HG02763 (cell line): Measurements from ENCODE around the gene UBQLN4.

Experiments
- ATAC-seq: cut with Tn5 transposase; IDR thresholded peaks from one replicate; pipeline ENCODE4 v1.9.1; 2021; ENCODE audit warnings: mild to moderate bottlenecking, moderate library complexity; ENCODE audit not compliant: unreplicated experiment

The UBQLN4 gene

DNA sequence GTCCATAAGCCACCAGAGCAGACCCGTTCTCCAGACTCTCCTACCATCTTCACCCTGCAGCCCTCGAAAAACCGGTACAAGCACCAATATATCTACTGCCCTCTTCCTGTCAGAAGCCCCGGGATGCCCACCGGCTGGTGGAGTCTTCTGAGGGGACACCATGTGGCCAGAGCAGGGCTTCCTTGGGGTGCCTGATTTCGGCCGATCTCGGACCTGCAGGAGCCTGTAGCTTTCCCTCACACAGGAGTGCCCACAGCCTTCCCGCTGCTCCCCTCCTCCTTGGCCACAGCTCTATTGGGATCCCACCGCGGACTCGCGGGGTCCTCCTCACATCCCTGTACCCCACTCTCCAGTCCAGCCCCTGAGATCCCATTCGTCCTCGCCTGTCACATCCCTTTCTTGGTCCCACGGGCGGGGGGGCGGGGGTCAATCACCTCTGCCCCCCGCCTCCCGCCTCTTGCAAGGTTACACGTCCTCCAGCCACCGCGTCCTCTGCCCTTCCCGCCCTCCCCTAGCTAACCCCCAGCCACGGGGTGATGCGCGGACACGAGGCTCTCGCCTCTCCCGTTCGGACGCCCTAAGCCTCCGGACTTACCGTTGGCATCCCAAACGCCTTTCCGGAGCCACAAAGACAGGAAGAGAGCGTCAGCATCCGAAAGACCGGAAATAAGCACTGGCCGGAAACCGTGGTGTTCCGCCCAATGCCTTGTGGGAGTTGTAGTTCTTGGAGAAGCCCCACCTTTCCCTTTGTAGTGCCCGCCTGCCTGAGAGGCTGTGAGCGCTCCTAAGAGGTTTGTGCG, 33.1 kb downstream of the UBQLN4 start, which contains the start of gene SSR2:
Gene SSR2 (minus strand): TSS at position 659 of the 800 bp plus-strand sequence. CDS start 784 bp downstream, outside the sequence.
- peak; percentile 93 for ATAC-seq

DNA sequence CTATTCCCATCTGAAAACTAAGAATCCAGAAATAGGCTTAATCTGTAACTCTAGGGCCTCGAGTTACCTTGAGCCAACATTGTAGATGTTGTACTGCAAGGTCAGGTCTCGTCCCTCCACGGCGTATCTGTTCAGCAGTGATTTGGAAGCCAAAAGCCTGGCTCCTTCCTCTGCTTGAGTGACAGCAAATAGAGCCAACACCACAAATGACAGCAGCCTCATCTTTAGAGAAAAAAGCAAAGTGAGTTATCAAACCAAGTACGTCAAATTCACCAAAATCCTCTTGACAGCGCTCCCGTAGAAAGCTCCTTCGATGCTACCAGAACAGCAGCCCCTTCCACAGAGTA, 33.7 kb downstream of the UBQLN4 start:
- ATAC-seq: no peak

DNA sequence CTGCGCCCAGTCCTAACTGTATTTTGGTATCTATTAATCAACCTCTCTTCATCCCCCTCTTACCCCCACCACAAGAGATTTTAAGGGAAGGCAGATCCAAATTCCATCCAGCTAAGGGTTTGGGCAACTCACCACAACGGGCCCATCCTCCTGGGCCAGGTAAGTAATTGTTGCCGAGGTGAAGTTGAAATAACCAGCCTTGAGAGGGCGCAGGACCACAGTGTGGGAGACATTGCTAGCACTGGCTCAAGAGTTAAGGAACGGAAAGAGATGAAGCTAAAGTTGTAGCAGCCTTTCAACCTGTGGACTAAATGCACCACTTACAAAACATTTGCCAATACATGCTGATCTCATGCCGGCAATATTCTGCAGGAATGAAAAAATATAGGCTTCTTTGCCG, 38.8 kb downstream of the UBQLN4 start:
- ATAC-seq: no peak

DNA sequence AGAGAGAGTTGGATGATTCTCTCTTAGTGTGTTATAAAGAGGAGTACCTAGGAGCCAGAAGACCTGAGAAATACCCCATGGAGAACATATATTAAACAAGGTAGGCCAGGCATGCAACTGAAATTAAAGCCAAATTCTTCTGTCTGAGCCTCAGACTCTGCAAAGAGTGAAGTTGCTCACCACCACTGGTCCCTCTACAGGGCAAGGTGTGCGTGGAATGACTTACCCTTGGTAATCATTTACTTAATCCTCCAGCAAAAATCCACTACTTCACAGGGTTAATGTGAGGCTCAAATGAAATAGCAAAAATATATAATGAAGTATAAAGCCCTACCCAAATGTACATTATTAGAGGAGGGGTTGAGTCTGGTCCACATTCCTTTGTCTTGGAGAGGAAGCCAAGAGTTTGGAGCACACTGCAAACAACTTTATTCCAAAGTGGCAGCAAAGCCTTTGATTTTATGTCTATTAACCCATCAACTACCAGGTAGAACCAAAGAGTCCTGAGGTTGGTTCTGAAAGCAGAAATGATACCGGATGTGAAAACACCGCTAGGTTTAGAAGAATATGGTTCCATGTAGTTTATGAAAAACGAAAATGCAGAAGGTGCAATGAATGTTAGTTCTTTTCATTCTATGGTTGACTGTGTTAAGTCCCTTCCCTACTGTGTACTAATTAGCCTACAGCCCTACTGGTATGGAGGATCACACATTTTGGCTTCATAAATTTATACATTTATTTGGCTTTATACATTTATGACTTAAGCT, 41.4 kb downstream of the UBQLN4 start:
- ATAC-seq: peak; percentile 69

DNA sequence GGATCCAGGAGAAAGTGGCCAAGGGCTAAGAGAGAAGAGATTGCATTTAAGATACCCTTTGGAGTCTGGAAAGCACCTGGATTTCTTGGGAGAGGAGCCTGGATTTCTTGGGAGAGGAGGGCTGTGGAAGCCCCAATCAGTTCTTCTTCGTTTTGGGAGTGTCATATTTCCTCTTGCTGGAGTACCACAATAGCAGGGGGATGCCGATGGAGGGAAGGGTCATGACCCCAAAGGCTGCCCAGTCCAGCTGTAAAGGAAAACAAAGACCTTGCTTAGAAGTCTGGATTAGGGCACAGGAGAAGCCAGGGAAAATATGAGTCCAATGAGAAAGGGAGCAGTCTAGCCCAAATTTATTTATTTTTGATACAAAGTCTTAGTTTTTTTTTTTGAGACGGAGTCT, 44.2 kb downstream of the UBQLN4 start:
- no peak for ATAC-seq

DNA sequence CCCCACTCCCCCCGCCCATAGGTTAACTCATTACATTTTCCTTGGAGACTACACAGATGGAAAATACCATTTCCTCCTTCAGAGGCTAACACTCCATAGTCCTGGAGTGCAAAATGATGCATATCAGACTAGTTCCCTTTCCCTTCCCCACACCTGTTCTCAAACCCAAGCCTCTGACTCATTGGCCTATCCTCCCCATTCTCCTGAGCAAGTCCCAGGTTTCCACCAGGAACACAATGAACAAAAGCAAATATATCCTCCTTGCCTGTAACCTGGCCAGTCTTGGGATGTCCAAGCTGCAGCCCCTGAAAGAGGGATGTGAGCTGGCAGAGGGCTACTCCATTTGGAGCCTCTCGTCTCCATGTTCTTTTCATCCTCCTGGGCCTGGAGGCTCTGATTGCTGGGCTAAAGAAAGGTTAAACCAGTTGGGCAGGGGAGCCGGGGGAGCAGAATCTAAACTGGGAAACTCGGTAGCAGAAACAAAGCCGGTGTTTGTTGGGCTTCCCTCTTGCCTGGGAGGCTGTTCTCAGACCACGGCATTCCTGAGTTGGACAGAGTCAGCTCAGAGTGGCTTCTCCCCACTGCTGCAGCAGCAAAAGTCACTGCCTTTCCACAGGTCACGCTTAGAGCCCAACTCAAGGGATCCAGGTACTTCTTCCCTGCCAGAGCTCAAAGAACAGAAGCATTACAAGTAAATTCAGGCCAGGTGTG, 46.8 kb downstream of the UBQLN4 start:
- no peak for ATAC-seq

DNA sequence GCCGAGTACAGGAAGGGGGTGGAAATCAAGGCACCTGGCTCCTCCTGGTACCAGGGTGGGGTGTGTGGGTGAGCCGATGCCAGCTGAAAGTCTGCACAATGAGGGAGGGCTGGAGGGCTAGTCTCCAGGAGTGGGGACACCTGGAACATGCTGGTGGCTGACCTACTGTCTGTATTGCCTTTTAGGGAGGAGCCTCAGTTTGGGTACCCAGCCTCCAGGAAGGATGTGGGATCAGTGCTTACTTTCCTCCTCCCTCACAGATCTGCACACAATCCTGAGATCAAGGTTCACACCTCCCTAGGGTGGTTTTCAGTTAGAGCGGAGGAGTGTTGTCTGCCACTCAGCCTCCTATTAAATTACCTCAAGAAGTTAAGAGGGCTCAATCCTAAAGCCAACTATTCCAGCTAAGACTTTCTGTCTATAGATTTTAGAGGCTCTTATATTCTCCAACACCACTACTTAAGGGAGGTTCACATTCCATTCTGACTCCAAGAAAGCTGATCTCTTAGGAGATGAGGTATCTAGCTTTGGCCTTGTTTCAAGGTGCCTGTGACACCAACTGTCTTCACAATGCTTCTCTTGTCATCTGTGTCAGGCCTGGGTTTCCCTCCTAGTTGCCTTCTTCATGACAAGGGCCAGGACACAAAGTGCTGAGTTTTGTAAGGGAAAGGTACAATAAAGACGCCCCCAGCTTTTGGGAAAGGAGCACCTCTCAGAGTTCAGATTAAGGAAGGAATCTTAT, 48.6 kb downstream of the UBQLN4 start:
- ATAC-seq: no peak

DNA sequence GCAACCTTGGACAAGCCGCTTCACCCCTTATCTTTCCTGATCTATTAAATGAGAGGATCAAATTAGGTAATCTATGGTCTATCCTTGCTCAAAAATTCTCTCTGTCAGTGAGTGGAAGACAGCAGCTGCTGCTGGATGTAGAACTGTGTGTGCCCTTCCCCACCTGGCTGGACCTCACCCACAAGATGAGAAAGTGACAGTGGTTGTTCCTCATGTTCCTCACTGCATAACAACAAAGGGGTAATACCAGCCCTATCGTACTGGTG, 49.7 kb downstream of the UBQLN4 start:
- ATAC-seq: no peak

DNA sequence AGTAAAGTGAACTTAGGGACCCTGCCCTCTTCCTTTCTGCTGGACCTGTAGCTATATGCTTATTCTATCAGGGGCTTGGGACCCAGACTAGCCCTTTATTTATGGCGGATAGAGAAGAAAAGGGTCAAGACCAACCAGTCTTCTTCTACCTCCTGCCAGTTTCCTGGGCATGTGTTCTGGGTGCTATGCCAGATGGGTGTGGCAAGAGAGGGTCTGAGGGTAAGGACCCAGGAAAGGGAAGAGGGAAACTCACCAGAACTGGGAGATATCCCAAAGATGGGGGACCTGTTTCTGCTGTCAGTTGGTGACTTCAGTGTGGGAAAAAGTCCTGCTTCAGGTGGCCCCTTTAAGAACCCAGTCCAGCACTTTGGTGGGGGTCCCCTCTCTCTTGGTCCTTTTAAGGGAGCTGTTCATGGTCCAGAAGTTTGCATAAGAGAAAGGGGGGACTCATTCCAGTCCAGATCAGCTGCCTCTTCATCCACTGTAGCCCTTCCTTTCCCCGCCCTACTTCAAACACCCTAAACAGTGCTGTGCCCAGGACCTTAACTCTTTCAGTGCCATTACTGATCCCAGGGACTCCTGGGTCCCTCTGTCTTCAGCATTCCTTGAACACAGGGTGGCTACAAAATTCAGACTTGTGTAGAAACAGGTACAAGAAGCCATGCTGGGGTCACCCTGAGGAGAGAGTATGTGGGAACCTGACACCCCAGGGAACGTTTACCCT, 51.2 kb downstream of the UBQLN4 start:
- no peak for ATAC-seq

DNA sequence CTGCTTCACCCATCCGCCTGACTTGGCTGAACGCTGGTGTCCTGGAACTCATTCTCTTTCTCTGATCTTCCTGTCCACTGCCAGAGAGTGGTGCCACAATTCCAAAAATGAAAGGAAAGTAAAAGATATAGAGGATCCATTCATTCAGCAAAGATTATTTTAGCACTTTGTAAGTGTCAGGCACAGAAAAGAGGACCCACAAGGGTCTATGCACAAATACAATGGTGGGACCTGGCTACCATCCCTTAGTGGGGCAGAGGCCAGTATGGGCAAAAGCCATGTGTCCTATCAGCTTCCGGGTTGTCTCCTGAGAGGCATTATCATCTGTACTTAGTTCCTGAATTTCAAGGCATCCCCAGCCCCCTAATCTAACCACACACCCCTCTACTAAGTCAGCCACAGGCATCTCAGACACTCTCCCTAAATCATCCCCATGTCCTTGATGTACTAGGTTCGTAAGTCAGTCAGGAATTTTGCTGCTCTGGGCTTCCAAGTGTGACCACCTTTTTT, 51.9 kb downstream of the UBQLN4 start:
- ATAC-seq: no peak

DNA sequence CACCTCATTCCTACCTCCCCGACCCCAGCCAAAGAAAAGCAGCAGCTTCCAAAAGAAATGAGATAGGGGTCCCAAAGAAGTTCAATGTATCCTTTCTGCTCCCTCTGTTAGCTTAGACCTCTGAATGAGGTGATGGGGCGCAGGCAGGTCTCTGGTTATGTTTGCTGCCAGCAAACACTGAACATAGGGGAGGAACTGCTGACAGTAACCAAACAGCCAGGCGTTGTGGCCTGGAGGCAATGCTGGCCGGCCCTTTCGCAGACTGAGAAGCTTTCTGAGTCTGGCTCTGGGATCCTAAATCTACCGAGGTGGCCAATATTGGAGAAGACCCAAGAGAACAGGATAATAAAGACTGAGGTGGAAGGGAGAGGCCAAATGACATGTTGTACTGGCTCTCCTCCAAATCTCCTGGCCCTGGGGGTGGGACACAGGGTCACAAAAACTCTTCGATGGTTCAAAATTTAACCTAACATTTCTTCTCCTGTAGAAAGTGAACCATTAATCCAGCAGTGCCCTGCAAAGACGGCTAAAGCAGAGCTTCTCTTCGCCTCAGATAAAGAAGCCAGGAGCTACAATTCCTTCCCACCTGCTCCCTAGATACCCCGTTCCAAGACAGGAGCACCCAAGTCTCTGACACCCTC, 52.5 kb downstream of the UBQLN4 start:
- no peak for ATAC-seq

DNA sequence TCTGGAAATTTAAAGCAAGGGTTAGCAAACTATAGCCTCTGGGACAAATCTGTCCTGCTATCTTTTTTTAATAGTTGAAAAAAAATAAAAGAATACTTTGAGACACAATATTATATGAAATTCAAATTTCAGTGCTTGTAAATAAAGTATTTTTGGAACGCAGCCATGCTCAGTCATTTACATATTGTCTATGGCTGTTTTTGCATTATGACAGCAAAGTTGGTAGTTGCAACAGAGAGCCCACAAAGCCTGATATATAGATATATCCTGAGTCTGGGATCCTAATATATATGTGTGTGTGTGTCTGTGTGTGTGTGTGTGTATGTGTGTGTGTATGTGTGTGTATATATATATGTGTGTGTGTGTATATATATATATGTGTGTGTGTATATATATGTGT, 53.6 kb downstream of the UBQLN4 start:
- no peak for ATAC-seq

DNA sequence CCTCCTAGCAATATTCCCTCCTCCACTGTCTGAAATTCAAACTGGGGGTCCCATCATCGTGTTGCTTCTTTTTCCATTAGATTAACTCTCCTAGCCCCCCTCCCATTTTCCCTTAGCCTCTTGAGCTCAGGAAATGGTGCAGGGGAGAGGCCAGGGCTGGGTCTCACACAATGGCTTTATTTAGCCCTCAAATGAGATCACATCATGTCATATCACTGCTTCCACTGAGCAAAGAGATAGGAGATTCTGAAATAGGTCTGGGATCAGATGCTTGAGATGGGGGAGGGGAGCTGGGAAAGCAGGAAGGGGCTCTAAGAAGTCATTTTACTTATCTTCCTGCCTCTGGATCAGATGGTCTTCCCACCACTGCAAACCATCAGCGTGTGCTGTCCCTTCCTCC, 57.4 kb downstream of the UBQLN4 start:
- ATAC-seq: no peak

DNA sequence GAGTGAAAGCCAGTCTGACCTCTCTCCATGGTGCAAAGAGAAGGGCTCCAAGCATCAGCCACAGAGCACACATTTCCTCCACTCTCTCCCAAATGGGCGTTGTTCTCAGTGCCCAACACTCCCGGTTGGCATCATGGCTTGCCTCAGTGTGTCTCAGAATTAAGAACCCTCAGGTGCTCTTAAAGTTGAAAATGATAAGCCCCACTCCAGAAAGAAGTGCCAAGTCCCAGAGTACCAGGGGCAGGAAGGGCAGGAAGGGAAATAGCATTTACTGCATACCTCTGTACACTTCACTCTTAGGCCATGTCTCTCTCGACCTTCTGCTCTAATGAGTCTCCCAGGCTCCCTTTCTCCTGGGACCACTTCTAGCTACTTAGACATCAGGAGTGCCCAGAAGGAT, 60.0 kb downstream of the UBQLN4 start:
- no peak for ATAC-seq

DNA sequence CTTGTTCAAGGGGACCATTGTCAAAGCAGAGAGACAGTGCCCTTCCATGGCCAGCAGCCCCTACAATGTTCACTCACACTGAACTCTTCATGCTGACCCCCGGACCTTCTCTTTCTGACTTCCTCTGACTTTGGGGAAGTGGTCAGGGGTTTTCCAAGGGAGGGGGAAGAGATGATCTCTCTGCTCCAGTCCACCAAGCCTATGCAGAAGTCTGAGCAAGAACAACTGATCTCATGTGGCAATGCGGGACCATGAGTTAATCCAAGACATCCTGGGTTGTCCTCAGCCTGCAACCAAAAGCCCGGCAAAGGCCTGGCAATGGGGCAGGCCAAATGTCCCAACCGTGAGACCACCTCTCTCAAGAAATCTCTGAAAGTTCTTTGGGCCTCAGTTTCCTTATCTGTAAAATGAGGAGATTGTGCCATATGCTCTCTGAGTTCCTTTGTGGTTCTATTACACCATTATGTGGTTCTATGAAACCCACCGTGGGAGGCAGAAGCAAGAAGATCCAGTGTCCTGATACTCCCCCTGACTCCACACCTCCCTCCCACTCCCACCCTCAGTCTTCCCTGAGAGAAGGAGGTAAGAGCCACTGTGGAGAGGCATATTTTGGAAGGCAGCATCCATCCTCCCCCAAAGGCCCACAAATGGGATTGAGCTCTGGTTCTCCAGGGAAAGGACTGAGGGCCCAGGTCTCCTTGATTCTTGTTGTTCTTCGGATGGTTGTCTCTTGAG, 63.4 kb downstream of the UBQLN4 start:
- no peak for ATAC-seq

DNA sequence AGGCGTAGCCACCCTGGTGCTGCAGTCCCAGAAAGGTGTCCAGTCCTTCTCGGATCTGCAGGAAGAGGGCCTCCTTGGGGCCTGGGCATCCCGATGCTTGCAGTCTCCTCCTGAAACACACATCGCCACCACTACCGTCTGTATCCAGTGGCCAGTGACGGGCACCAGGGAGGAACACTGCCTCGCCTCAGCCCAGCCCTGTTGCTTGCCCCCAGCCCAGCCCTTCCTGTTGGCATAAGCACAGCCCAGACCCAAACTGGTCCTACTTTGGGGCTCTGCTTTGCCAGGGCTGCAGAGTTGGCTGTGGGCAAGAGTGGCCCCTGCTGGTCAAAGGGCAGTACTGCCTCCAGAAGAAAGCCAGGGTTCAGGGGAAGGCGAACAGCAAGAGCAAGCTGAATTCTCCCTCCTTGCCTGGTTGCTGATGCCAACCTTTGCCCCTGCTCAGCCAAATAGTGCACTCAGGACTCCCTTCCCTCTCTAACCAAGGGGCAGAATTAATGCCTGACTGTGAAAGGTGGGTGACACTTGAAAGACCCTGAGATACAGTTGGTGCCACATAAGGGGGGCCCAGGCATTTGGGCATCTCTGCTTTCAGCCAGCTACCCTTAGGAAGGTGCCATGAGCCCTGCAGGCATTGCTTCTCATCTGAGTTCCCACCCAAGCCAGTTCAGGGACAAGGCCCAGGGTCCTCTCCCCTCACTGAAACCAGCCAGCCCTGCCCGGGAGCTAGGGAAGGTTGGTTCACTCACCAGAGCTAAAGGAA, 64.2 kb downstream of the UBQLN4 start:
- peak; percentile 57 for ATAC-seq
